Measurements from ENCODE around the gene DARS2. TPM values are rescaled to one million over a fixed set of nuclear protein-coding genes. Genes with fewer than 3 reads are reported as not detected.

Gene DARS2
- total and polyA plus RNA-seq, 10 of the 15 experiments (the other 5 are each of a cell fraction or from before 2014, with no cell fraction given), result 23.9 to 69.7 (median 37.3) TPM

GRCh38 chr1:173867753-173868265 is 43.3 kb downstream of the DARS2 start, which contains the start of gene GAS5 (continued):
- TF ChIP-seq ZBTB40 (IDR thresholded peaks at IDR 0.05; ENCODE audit: borderline replicate concordance) (no peak), SRF (IDR thresholded peaks at IDR 0.05; ENCODE audit: low read depth in 2 of 2, low read length in 2 of 2) (no peak), CTCF (IDR thresholded peaks at IDR 0.05 in 2 of 3, conservative IDR thresholded peaks at IDR 0.05 in 1 of 3; ENCODE audit: control insufficient read depth in 2 of 3, extremely low read depth in 1 of 3, insufficient read depth in 1 of 3, low read depth in 3 of 3, low read length in 3 of 3) (no peak), REST (IDR thresholded peaks at IDR 0.05; ENCODE audit: low read depth, low read length) (peak; percentile 52), ZBTB4 (CRISPR knock-in tag; IDR thresholded peaks at IDR 0.05) (no peak), MXI1 (IDR thresholded peaks at IDR 0.05; ENCODE audit: low read depth, low read length) (peak; percentile 92), BRCA1 (IDR thresholded peaks at IDR 0.05; ENCODE audit: low read depth, low read length) (0 out of 2 replicates have a peak, but pooled peaks have one; percentile 7), SUZ12 (IDR thresholded peaks at IDR 0.05; ENCODE audit: unreplicated experiment) (no peak), CEBPB (IDR thresholded peaks at IDR 0.05; ENCODE audit: borderline replicate concordance in 1 of 2, low read depth in 2 of 2, low read length in 2 of 2) (no peak; a peak in 1 of 4 replicates), HCFC1 (IDR thresholded peaks at IDR 0.05; ENCODE audit: low read length) (peak; percentile 46; the same call in 1 of the 2 replicates), POLR2A (IDR thresholded peaks at IDR 0.05; ENCODE audit: low read depth, low read length) (peak; percentile 98), ZZZ3 (IDR thresholded peaks at IDR 0.05; ENCODE audit: control insufficient read depth, insufficient read length, low read depth) (no peak), HDAC2 (IDR thresholded peaks at IDR 0.05) (no peak)

Measured in GM12878 (cell line).